Astrocyte (in vitro differentiated cells and primary cell): ENCODE results near the gene CDKN2C. TPM values are rescaled to one million over a fixed set of nuclear protein-coding genes. Genes with fewer than 3 reads are reported as not detected.

Experiments
- DNase-seq: peaks from one replicate; pipeline ENCODE4 v3.0.0-alpha.2; 2010; ENCODE audit warnings: low read depth
- FAIRE-seq: peaks from 2 replicates; lab custom pipeline; 2011; peaks lifted over from hg19 to GRCh38; lab: Jason Lieb, UNC
- H2AFZ ChIP-seq: 2 replicates; pipeline ENCODE4 v1.6.0; 2012; ENCODE audit warnings: low read depth, low read length, inconsistent platforms
- H3K27ac ChIP-seq: 2 replicates; pipeline ENCODE4 v1.5.1; 2011; ENCODE audit warnings: low read depth, low read length, inconsistent platforms
- H3K27me3 ChIP-seq: 2 replicates; pipeline ENCODE4 v1.6.0; 2011; ENCODE audit warnings: low read length, inconsistent platforms; ENCODE audit not compliant: insufficient read depth
- H3K36me3 ChIP-seq: 2 replicates; pipeline ENCODE4 v1.5.1; 2011; ENCODE audit warnings: low read length, inconsistent platforms; ENCODE audit not compliant: insufficient read depth
- H3K4me1 ChIP-seq: 2 replicates; pipeline ENCODE4 v1.5.1; 2011; ENCODE audit warnings: low read length, inconsistent platforms; ENCODE audit not compliant: insufficient read depth
- H3K4me2 ChIP-seq: 2 replicates; pipeline ENCODE4 v1.6.0; 2012; ENCODE audit warnings: low read length, inconsistent platforms
- H3K4me3 ChIP-seq: 2 replicates; pipeline ENCODE4 v1.5.1; 2011; ENCODE audit warnings: low read depth, mild to moderate bottlenecking, low read length, inconsistent platforms; ENCODE audit not compliant: insufficient read depth
- H3K79me2 ChIP-seq: 2 replicates; pipeline ENCODE4 v1.6.0; 2012; ENCODE audit warnings: mild to moderate bottlenecking, low read length, inconsistent platforms; ENCODE audit not compliant: insufficient read depth
- H3K9ac ChIP-seq: 2 replicates; pipeline ENCODE4 v1.6.0; 2012; ENCODE audit warnings: mild to moderate bottlenecking, low read length, inconsistent platforms
- H3K9me3 ChIP-seq: 2 replicates; pipeline ENCODE4 v1.5.1; 2012; ENCODE audit warnings: low read depth, mild to moderate bottlenecking, low read length, inconsistent platforms; ENCODE audit not compliant: insufficient read depth
- H4K20me1 ChIP-seq: 2 replicates; pipeline ENCODE4 v1.6.0; 2012; ENCODE audit warnings: low read length, inconsistent platforms; ENCODE audit not compliant: insufficient read depth
- H3K27ac Mint-ChIP-seq: one replicate; pipeline ENCODE4 v1.8.0; 2021; ENCODE audit warnings: mild to moderate bottlenecking, mixed read lengths; ENCODE audit not compliant: unreplicated experiment
- H3K27me3 Mint-ChIP-seq: one replicate; pipeline ENCODE4 v1.8.0; 2021; ENCODE audit warnings: low read depth, mixed read lengths; ENCODE audit not compliant: unreplicated experiment
- H3K36me3 Mint-ChIP-seq: one replicate; pipeline ENCODE4 v1.8.0; 2021; ENCODE audit warnings: low read depth, mixed read lengths; ENCODE audit not compliant: unreplicated experiment
- H3K4me1 Mint-ChIP-seq: one replicate; pipeline ENCODE4 v1.8.0; 2021; ENCODE audit warnings: low read depth, mixed read lengths; ENCODE audit not compliant: unreplicated experiment
- H3K4me3 Mint-ChIP-seq: one replicate; pipeline ENCODE4 v1.8.0; 2021; ENCODE audit warnings: mild to moderate bottlenecking, moderate library complexity, mixed read lengths; ENCODE audit not compliant: unreplicated experiment
- H3K9me3 Mint-ChIP-seq: one replicate; pipeline ENCODE4 v1.8.0; 2021; ENCODE audit warnings: mild to moderate bottlenecking, mixed read lengths; ENCODE audit not compliant: unreplicated experiment
- EZH2 ChIP-seq: IDR thresholded peaks from 2 replicates; pipeline ENCODE4 v1.6.1; 2012; ENCODE audit warnings: mild to moderate bottlenecking, low read length, inconsistent platforms; ENCODE audit not compliant: insufficient read depth
- total RNA-seq: library from RNA; stranded (reverse); gene quantifications from 2 replicates; pipeline ENCODE4 v1.2.1, GENCODE V29; 2021
- TF ChIP-seq, protein P1 (sequence below): IDR thresholded peaks from 2 replicates; pipeline ENCODE4 v1.5.1; 2011; ENCODE audit warnings: low read depth, mild to moderate bottlenecking, inconsistent platforms, low read length, moderate library complexity; ENCODE audit not compliant: insufficient read depth

CDKN2C gene
- total RNA-seq, 1 donor from 2014 or later: 0.43 TPM

DNA sequence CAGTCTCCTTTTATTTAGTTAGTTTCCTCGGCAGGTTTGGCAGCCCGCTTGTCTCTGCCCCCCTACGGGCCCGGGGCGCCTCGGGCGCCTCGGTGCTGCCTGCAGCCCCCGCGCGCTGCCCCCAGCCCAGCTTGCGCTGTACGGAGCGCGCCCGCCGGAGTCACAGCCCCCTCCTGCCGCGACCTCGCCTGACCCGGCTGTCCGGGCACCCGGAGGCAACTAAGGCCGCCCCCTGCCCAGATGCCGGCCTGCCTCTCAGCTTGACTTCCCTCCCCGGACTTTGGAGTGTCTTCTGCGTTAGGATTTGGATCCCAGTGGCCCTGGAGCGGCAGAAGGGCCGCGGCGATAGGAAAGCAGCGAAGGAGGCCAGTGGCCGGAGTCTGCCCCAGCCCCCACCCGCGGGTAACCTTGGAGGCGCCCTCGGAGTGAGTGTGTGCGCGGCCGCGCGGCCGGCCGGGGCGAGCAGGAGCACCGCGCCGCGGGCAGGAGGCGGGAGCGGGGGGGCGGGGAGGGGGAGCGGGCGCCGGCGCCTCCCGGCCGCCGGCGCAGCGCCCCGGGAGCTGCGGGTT is 7.6 kb downstream of the CDKN2C start:
- Mint-ChIP-seq H3K27ac (no peak overlapping the region), H3K4me3 (peak overlapping the region; percentile 73), H3K4me1 (no peaks in the 10 kb centered on the region), H3K36me3 (no peaks in the 10 kb centered on the region), H3K27me3 (peaks cover 69% of the 10 kb centered on the region), H3K9me3 (no peaks in the 10 kb centered on the region)
- Histone ChIP-seq H4K20me1 (no peaks in the 10 kb centered on the region), H3K4me3 (peak overlapping the region; percentile 71), H3K4me1 (peaks cover 6% of the 10 kb centered on the region), H3K27ac (peak overlapping the region; percentile 66), H3K9ac (peak overlapping the region; percentile 87), H3K27me3 (no peaks in the 10 kb centered on the region), H3K9me3 (no peaks in the 10 kb centered on the region), H2AFZ (peak overlapping the region; percentile 96), H3K4me2 (peak overlapping the region; percentile 93), H3K36me3 (no peaks in the 10 kb centered on the region), H3K79me2 (peaks cover 3% of the 10 kb centered on the region)
- no peak for TF ChIP-seq EZH2
- TF ChIP-seq, protein P1, sequence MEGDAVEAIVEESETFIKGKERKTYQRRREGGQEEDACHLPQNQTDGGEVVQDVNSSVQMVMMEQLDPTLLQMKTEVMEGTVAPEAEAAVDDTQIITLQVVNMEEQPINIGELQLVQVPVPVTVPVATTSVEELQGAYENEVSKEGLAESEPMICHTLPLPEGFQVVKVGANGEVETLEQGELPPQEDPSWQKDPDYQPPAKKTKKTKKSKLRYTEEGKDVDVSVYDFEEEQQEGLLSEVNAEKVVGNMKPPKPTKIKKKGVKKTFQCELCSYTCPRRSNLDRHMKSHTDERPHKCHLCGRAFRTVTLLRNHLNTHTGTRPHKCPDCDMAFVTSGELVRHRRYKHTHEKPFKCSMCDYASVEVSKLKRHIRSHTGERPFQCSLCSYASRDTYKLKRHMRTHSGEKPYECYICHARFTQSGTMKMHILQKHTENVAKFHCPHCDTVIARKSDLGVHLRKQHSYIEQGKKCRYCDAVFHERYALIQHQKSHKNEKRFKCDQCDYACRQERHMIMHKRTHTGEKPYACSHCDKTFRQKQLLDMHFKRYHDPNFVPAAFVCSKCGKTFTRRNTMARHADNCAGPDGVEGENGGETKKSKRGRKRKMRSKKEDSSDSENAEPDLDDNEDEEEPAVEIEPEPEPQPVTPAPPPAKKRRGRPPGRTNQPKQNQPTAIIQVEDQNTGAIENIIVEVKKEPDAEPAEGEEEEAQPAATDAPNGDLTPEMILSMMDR: no peak
- DNase-seq: no peak
- no peak for FAIRE-seq

DNA sequence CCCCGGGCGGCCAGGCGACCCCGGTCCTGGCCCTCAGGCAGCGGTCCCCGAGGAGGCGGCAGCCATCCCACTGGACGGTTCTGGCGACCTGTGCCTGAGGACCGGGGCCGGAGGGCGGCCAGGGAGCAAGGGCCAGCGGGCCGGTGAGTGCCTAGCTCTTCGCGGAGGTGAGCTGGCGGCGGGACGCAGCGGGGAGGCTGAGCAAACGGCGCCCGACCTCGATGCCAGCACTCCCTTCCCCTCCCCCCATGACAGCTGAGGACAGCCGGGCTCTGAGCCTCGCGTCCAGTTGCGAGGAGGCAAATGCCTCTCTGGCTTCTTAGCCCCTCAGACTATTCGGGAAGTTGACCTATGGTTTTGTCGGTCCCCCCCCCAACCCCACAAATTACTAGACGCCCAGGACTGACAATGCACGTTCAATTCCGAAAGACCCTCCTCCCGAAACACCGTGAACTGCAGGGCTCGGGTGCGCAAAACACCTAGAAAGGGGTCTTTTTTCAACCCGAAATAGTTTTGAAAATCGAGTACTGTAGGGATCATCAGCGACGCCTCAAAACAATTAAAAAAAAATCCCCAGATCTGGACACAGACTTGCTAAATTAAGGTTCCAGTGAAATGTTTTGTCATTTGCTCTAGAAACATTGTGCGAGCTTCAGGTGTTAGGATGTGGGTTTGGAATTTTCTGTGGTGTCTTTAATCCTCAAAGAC is 8.3 kb downstream of the CDKN2C start:
- H3K27ac ChIP-seq: peak overlapping the region; percentile 66
- H3K9me3 ChIP-seq: no peaks in the 10 kb centered on the region
- no peaks in the 10 kb centered on the region for H3K36me3 ChIP-seq
- H3K79me2 ChIP-seq: no peaks in the 10 kb centered on the region
- Mint-ChIP-seq H3K4me1 (no peaks in the 10 kb centered on the region), H3K27me3 (peaks cover 71% of the 10 kb centered on the region), H3K9me3 (no peaks in the 10 kb centered on the region), H3K4me3 (peak overlapping the region; percentile 73), H3K36me3 (no peaks in the 10 kb centered on the region), H3K27ac (no peak overlapping the region)
- TF ChIP-seq, protein P1: no peak
- no peak for TF ChIP-seq EZH2
- peaks cover 6% of the 10 kb centered on the region for H3K4me1 ChIP-seq
- peak overlapping the region; percentile 71 for H3K4me3 ChIP-seq
- H3K27me3 ChIP-seq: no peaks in the 10 kb centered on the region
- FAIRE-seq (no peak), DNase-seq (no peak)
- H3K9ac ChIP-seq: peak overlapping the region; percentile 87
- peak overlapping the region; percentile 96 for H2AFZ ChIP-seq
- no peaks in the 10 kb centered on the region for H4K20me1 ChIP-seq
- peak overlapping the region; percentile 93 for H3K4me2 ChIP-seq
